Neutrophil (primary cell): ENCODE data around the gene MRTFB.

Experiments used
- H3K27ac ChIP-seq: fragments of 200-600 bp; sonication (generic); 2 replicates; pipeline ENCODE4 v1.5.1; 2016; ENCODE audit warnings: mild to moderate bottlenecking, moderate library complexity
- H3K27me3 ChIP-seq: fragments of 200-600 bp; sonication (generic); 2 replicates; pipeline ENCODE4 v1.6.0; 2016; ENCODE audit warnings: mild to moderate bottlenecking
- H3K36me3 ChIP-seq: fragments of 200-600 bp; sonication (generic); 2 replicates; pipeline ENCODE4 v1.5.1; 2017
- H3K4me1 ChIP-seq, 2 experiments: fragments of 200-600 bp in 1 of 2; sonication (generic) in 1 of 2; 1 replicate in 1 of 2; 2 replicates in 1 of 2; pipeline versions ENCODE4 v1.5.1 to v1.6.1; 2013 to 2016; ENCODE audit warnings: low read depth in 1 of 2, low read length in 1 of 2, mild to moderate bottlenecking in 1 of 2, moderate library complexity in 1 of 2; ENCODE audit not compliant: control insufficient read depth in 1 of 2, insufficient read depth in 1 of 2
- H3K4me3 ChIP-seq, 2 experiments: fragments of 200-600 bp in 1 of 2; sonication (generic) in 1 of 2; 1 replicate in 1 of 2; 2 replicates in 1 of 2; pipeline ENCODE4 v1.5.1; 2013 to 2016; ENCODE audit warnings: low read depth in 1 of 2, low read length in 1 of 2, mild to moderate bottlenecking in 1 of 2, moderate library complexity in 1 of 2
- H3K9me3 ChIP-seq: fragments of 200-600 bp; sonication (generic); 2 replicates; pipeline ENCODE4 v1.5.1; 2016
- TF ChIP-seq, protein P1 (sequence below): fragments of 200-600 bp; sonication (generic); IDR thresholded peaks from 2 replicates; pipeline ENCODE4 v1.5.1; 2016; ENCODE audit warnings: antibody characterized with exemption

Gene MRTFB

DNA sequence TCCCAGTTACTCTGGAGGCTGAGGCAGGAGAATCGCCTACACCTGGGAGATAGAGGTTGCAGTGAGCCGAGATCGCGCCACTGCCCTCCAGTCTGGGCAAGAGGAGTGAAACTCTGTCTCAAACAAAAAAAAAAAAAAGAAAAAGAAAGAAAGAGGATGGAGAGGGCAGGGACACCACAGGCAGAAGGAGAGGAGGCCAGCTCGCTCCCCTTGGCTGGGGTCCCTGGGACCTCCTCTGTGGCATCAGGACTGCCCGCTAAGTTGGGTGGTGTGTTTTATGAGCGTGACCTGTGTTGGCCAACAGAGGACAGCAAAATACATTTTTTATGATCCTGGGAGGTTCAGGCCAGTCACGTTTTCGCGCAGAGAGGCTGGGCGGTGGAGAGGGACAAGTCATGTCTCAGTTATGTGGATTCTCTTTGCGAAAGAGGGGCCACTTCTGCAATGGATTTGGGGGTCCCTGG lies 229.6 kb downstream of the MRTFB start:
- H3K27ac ChIP-seq = no peak overlapping the region
- H3K36me3 ChIP-seq = no peaks in the 10 kb centered on the region
- H3K4me1 ChIP-seq = peaks cover 0 to 14% of the 10 kb centered on the region in 2 experiments
- H3K4me3 ChIP-seq = no peak overlapping the region
- TF ChIP-seq, protein P1, sequence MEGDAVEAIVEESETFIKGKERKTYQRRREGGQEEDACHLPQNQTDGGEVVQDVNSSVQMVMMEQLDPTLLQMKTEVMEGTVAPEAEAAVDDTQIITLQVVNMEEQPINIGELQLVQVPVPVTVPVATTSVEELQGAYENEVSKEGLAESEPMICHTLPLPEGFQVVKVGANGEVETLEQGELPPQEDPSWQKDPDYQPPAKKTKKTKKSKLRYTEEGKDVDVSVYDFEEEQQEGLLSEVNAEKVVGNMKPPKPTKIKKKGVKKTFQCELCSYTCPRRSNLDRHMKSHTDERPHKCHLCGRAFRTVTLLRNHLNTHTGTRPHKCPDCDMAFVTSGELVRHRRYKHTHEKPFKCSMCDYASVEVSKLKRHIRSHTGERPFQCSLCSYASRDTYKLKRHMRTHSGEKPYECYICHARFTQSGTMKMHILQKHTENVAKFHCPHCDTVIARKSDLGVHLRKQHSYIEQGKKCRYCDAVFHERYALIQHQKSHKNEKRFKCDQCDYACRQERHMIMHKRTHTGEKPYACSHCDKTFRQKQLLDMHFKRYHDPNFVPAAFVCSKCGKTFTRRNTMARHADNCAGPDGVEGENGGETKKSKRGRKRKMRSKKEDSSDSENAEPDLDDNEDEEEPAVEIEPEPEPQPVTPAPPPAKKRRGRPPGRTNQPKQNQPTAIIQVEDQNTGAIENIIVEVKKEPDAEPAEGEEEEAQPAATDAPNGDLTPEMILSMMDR = no peak
- H3K9me3 ChIP-seq = no peaks in the 10 kb centered on the region
- peaks cover 73% of the 10 kb centered on the region for H3K27me3 ChIP-seq

DNA sequence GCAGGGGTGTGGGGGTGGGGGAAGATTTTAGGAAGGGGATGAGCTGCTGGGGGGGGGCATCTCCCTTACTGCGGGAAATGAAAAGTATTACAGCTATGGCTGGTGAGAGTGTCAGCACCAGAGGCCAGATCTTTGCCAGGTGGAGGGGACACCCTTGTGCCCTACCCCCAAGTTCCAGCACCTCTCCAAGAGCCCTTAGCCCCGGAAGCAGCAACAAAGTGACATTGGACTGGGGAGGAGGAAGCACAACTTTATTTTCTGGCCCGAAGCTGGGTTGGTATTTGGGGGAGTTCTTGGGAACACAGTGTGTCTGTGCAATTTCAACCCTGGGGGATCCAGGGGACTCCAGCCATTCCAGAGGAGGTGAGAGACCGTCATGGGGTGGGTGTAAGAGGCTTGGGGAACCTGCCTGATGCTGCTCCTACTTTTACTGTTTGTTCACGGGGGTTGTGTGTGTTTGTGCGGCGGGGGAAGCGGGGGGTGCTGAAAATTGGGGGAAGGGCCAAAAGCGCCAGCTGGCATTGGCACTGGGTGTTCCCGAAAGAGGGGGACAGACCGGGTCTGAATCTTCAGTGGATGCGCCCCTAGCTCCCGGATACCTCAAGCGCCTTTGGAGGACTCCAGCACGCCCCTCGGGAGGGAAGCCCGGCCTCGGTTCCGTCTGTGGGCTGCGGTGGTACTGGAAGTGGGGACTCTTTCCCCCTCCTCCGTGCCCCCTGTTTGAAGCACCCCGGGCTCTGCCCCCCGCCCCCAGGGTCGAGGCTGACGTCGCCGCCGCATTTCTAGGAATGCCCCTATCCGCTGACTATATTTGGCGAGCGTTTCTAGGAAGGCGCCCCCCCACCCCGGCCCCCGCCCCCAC lies 230.3 kb downstream of the MRTFB start:
- H3K36me3 ChIP-seq = no peaks in the 10 kb centered on the region
- peaks cover 0 to 14% of the 10 kb centered on the region in 2 experiments for H3K4me1 ChIP-seq
- H3K9me3 ChIP-seq = no peaks in the 10 kb centered on the region
- TF ChIP-seq, protein P1 = no peak
- H3K4me3 ChIP-seq = no peak overlapping the region
- peaks cover 79% of the 10 kb centered on the region for H3K27me3 ChIP-seq
- no peak overlapping the region for H3K27ac ChIP-seq

DNA sequence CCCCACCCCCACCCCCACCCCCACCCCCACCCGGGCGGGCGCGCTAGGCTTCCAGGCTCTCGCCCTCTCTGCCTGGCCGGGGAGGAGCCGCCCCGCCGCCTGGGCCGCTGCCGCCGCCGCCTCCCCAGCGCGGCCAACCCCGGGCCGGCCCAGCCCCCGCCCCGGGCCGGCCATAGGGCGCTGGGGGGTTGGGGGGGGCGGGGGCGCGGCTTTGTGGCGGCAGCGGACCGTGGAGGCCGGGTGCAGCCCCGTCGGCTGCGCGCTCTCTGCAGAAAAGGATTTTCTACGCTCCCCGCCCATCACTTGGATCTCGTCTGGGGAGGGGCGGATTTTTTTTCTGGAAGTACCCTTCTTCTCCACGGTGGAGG lies 230.9 kb downstream of the MRTFB start:
- peaks cover 0 to 14% of the 10 kb centered on the region in 2 experiments for H3K4me1 ChIP-seq

DNA sequence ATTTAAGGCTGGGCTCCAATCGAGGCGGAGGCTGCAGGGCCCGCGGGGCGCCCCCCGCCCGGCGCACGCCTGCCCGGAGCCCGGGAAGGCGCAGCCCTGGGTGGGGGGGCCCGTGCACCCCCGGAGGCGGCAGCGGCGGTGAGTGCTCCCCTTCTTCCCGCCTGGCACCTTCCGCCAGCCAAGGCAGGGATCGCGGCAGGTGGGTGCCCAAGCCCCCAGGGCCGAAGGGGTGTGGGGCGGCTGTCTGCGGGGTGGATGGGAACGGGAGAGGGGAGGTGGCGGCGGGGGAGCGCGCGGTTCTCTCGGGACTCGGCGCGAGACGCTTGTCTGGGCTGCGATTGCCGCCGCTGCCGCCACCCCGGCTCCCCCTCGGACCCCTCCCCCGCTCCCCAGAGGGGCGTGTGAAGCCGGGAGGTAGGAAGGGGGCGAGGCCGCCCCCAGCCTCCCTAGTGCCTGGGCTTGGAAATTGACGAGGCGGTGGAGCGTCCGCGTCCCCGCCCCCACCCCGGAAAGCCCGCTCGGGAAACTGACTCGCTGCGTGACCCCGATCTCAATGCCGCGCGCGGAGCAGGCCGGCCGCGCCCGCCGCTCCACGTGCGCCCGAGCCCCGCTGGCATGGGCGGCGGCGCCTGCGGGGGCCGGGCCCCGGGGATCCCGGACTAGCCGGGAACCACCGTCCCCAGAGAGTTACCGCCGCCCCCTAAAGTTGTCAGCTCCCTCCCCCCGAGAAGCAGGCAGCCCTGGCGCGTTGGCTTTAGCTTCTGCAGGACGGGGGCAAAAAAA lies 231.5 kb downstream of the MRTFB start:
- Histone ChIP-seq H3K4me3 (no peak overlapping the region), H3K27me3 (peaks cover 89% of the 10 kb centered on the region), H3K9me3 (no peaks in the 10 kb centered on the region), H3K4me1 (peaks cover 0 to 14% of the 10 kb centered on the region in 2 experiments), H3K36me3 (no peaks in the 10 kb centered on the region), H3K27ac (no peak overlapping the region)
- TF ChIP-seq, protein P1 = no peak

More for the DNA sequence above, 230.9 kb downstream of the MRTFB start:
- H3K9me3 ChIP-seq = no peaks in the 10 kb centered on the region
- H3K36me3 ChIP-seq = no peaks in the 10 kb centered on the region
- no peak overlapping the region for H3K27ac ChIP-seq
- H3K27me3 ChIP-seq = peaks cover 85% of the 10 kb centered on the region
- TF ChIP-seq, protein P1 = no peak
- no peak overlapping the region for H3K4me3 ChIP-seq

DNA sequence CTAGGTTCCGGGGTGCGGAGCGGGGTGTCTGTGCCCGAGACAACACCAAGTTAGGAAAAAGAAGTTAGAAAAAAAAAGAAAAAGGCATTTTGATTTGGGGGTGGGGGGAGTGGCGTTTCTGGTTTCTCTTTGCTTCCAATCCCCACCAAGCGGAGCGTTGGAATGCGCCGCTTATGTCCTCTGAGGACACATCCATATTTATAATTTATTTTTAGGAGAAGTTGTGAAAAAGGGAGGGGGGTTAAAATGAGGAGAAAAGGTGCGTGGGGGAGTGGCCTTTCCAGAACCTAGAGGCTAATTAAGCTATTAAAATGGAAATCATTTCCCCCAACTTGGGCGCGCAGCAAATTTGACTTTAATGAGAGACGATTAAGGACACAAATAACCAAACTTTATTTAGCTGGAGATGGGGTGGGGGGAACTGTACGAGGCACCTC lies 232.1 kb downstream of the MRTFB start:
- Histone ChIP-seq H3K27ac (no peak overlapping the region), H3K36me3 (no peaks in the 10 kb centered on the region), H3K4me3 (no peak overlapping the region), H3K4me1 (peaks cover 0 to 14% of the 10 kb centered on the region in 2 experiments), H3K27me3 (peaks cover 95% of the 10 kb centered on the region), H3K9me3 (no peaks in the 10 kb centered on the region)
- TF ChIP-seq, protein P1 = no peak
